ENCODE measurements around the gene SCRG1.

Gene SCRG1

DNA sequence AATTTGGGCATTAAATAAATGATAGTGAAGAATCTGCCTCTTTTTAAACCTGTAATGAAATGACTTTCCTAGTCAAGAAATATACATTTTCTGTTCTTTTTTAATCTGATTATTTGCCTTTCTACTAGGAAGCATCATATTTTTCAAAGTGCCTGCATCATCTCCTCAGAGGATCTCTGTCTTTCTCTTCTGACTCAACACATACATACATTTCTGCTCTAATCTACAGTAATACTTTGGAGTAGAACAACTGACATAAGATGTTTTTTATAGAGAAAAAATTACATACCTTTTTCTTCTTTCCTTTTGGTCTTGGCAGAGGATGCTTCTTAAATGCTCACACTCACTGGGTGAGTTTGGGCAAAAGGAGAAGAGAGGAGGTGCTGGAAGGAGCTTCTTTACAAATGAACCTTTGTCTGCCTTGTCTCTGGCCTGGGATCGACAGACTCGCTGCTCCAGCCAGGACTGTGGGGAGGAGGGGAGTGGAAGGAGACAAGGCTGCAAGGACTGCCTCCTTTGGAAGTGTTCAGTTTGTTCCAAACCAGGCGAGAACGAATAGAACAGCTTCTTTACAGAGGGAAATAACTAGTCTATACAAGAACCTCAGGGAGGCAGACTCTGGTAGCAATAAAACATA lies at the start of gene SCRG1:
Gene SCRG1, minus strand, starts transcription at position 338 of the 637 bp plus-strand sequence. CDS start 7,702 bp downstream, outside the sequence.
- Histone ChIP-seq H3K9ac (ENCODE audit: low read depth, low read length) (no peak within 1 kb of the TSS), H3K9me3 (ENCODE audit: insufficient read depth, low read depth, low read length) (no peaks in the 10 kb centered on the region), H3K27me3 (ENCODE audit: insufficient read depth, low read length) (no peaks in the 10 kb centered on the region), H3K27ac (ENCODE audit: low read length) (no peak within 1 kb of the TSS), H3K4me1 (ENCODE audit: insufficient read depth, low read length) (no peaks in the 10 kb centered on the region), H3K36me3 (ENCODE audit: insufficient read depth, low read depth, low read length) (no peaks in the 10 kb centered on the region), H3K4me3 (ENCODE audit: low read length) (no peak within 1 kb of the TSS)

DNA sequence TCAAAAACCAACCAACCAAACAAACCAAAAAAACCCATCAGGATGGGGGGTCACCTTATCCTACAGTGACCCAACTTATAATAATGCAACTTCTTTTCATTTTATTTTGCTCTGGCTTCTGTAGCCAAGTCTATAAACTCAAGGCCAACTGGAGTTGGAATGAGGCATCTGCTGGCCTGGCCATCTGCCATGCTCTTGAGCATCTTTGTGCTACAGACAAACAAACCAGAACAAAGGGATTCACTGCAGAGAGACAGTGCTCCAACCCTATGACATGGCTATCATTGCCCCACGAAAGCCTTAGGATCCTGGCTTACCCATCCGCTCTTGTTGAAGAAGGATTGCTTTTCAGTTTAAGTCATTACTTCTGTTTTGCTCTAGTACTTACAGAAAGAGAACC lies 49.2 kb upstream of the SCRG1 start:
- H3K27ac ChIP-seq (ENCODE audit: low read length): no peak overlapping the region
- H3K27me3 ChIP-seq (ENCODE audit: insufficient read depth, low read length): no peaks in the 10 kb centered on the region
- no peaks in the 10 kb centered on the region for H3K4me1 ChIP-seq (ENCODE audit: insufficient read depth, low read length)
- H3K36me3 ChIP-seq (ENCODE audit: insufficient read depth, low read depth, low read length): no peaks in the 10 kb centered on the region
- H3K9me3 ChIP-seq (ENCODE audit: insufficient read depth, low read depth, low read length): no peaks in the 10 kb centered on the region
- no peak overlapping the region for H3K9ac ChIP-seq (ENCODE audit: low read depth, low read length)
- no peak overlapping the region for H3K4me3 ChIP-seq (ENCODE audit: low read length)

DNA sequence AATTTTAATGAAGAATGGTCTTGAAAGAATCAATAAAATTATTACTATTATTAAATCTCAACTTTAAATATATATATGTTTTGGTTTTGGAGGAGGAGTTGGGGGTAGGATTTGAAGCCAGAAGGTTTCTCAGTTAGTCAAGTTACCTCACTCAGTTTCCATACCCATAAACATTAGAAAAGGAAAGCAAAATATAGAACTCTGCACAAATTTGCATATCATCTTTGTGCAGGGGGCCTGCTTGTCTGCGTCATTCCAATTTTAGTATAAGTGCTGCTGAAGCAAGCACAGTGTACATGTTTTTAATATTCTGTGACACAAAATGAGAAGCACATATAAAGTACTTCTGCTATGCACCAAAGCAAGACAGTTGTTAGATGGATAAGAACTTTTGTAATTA lies 47.5 kb upstream of the SCRG1 start:
- H3K4me3 ChIP-seq (ENCODE audit: low read length): no peak overlapping the region
- no peak overlapping the region for H3K27ac ChIP-seq (ENCODE audit: low read length)
- no peaks in the 10 kb centered on the region for H3K9me3 ChIP-seq (ENCODE audit: insufficient read depth, low read depth, low read length)
- H3K27me3 ChIP-seq (ENCODE audit: insufficient read depth, low read length): no peaks in the 10 kb centered on the region
- no peaks in the 10 kb centered on the region for H3K36me3 ChIP-seq (ENCODE audit: insufficient read depth, low read depth, low read length)
- H3K9ac ChIP-seq (ENCODE audit: low read depth, low read length): no peak overlapping the region
- no peaks in the 10 kb centered on the region for H3K4me1 ChIP-seq (ENCODE audit: insufficient read depth, low read length)

DNA sequence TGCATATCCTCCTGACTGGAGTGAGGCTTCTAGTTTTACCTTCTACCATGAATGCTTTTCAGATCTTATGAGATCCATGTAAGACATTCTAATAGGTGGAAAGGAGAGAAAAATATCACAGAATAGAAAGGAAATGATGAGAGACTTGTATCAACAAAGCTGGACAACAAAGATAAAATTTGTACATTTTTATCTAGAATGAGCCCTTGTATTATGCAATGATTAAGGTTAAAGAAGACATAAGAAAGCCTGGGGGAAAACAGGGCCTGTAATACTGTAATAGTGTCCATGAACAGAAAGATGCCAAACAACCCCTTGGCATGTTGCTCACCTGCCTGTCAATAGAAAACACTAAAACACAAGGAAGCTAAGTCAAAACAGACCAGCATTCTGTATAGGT lies 44.2 kb upstream of the SCRG1 start:
- Histone ChIP-seq H3K27ac (ENCODE audit: low read length) (no peak overlapping the region), H3K27me3 (ENCODE audit: insufficient read depth, low read length) (no peaks in the 10 kb centered on the region), H3K36me3 (ENCODE audit: insufficient read depth, low read depth, low read length) (no peaks in the 10 kb centered on the region), H3K9me3 (ENCODE audit: insufficient read depth, low read depth, low read length) (no peaks in the 10 kb centered on the region; the same call in 1 of the 2 replicates), H3K4me1 (ENCODE audit: insufficient read depth, low read length) (no peaks in the 10 kb centered on the region), H3K4me3 (ENCODE audit: low read length) (no peak overlapping the region), H3K9ac (ENCODE audit: low read depth, low read length) (no peak overlapping the region)

DNA sequence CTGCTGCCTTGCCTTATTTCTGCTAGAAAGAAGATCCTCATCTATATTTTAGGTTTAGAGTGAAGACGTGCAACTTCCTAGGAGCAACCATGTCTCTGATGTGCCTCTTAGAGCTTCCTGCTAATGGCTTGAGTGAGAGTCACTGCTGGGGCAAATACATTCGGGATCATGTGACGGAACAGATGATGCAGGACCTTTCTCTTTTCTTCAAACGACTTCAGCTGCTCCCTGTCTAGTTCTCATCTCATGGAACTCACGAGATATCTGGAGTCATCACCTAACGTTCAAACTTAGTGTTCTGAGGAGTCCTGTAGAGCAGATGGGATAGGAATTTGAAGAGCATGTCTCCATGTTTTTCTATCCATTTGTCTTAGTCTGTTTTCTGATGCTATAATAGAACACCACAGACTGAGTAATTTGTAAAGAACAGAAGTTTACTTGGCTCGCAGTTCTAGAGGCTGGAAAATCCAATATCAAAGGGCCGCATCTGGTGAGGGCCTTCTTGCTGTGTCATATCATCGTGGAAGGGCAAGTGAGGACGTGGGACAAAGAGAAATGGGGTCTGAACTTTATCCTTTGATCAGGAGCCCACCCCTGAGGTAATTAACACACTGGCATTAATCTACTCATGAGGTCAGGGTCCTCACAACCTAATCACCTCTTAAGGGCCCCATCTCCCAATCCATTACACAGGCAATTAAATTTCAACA lies 43.5 kb upstream of the SCRG1 start:
- no peak overlapping the region for H3K4me3 ChIP-seq (ENCODE audit: low read length)
- no peaks in the 10 kb centered on the region for H3K4me1 ChIP-seq (ENCODE audit: insufficient read depth, low read length)
- no peak overlapping the region for H3K9ac ChIP-seq (ENCODE audit: low read depth, low read length)
- H3K27me3 ChIP-seq (ENCODE audit: insufficient read depth, low read length): no peaks in the 10 kb centered on the region
- no peaks in the 10 kb centered on the region for H3K36me3 ChIP-seq (ENCODE audit: insufficient read depth, low read depth, low read length)
- H3K27ac ChIP-seq (ENCODE audit: low read length): no peak overlapping the region
- H3K9me3 ChIP-seq (ENCODE audit: insufficient read depth, low read depth, low read length): no peaks in the 10 kb centered on the region; the same call in 1 of the 2 replicates

DNA sequence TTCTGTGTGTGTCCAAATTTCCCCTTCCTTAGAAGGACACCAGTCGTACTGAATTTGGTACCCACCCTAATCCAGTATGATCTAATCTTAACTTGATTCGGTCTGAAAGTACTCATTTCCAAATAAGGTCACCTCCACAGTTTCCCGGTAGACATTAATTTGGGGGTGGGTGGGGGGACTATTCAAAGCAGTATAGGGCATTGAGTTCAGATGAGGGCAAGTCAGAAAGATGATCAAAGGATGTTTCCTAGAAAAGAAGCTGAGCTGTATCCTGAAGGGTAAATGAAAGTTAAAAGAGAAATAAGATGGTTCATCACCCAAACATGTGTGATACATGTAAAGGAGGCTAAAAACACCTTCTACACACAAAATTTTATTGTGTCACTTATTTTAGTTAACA lies 42.0 kb upstream of the SCRG1 start:
- Histone ChIP-seq H3K4me1 (ENCODE audit: insufficient read depth, low read length) (no peaks in the 10 kb centered on the region), H3K36me3 (ENCODE audit: insufficient read depth, low read depth, low read length) (no peaks in the 10 kb centered on the region), H3K9me3 (ENCODE audit: insufficient read depth, low read depth, low read length) (no peaks in the 10 kb centered on the region; the same call in 1 of the 2 replicates), H3K27me3 (ENCODE audit: insufficient read depth, low read length) (no peaks in the 10 kb centered on the region), H3K27ac (ENCODE audit: low read length) (no peak overlapping the region), H3K9ac (ENCODE audit: low read depth, low read length) (no peak overlapping the region), H3K4me3 (ENCODE audit: low read length) (no peak overlapping the region)

DNA sequence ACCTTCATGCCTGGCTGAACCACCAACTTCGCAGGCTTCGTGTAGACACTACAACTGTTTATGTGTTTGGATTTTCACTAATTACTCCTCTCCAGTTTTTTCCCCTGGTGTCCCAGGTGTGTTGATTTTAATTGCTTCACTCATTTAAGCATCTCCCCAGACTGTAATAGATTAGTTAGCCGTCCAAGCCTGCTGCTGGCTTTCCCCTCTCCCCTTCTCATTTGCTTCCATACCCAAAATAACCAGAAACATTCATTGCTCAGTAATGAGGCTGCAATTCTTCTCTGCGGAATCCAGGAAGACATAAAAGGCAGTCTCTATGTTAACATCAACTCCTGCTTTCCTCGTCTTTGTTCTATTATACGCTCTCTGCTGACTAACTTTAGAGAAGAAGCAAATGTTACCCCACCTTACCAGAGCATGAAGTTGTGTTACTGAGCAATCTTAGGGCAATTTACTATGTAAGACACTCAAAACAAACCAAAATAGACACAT lies 37.9 kb upstream of the SCRG1 start:
- Histone ChIP-seq H3K9me3 (ENCODE audit: insufficient read depth, low read depth, low read length) (no peaks in the 10 kb centered on the region; the same call in 1 of the 2 replicates), H3K4me1 (ENCODE audit: insufficient read depth, low read length) (peaks cover 4% of the 10 kb centered on the region; the same call in 1 of the 2 replicates), H3K36me3 (ENCODE audit: insufficient read depth, low read depth, low read length) (no peaks in the 10 kb centered on the region), H3K9ac (ENCODE audit: low read depth, low read length) (no peak overlapping the region), H3K4me3 (ENCODE audit: low read length) (no peak overlapping the region), H3K27ac (ENCODE audit: low read length) (no peak overlapping the region), H3K27me3 (ENCODE audit: insufficient read depth, low read length) (no peaks in the 10 kb centered on the region)

DNA sequence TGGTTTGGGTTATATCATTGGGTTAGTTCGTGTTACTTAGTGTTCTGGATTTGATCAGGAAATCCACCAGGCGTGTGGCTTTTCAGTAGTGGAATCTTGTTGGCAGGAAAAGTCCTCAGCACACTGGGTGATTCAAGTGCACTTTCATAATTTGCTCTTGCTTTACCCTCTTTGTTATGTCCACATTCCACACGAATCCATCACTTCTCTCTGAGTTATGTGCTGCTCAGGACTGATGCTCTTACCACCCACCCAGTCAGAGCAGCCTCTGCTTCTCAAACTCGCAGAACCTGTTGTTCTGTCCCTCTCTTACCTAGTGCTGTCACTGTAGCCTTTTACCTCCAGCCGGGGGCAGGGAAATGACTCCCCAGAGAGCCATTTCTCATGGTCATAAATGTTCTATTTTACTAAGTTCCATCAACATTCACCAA lies 37.2 kb upstream of the SCRG1 start:
- Histone ChIP-seq H3K9ac (ENCODE audit: low read depth, low read length) (no peak overlapping the region), H3K27ac (ENCODE audit: low read length) (no peak overlapping the region), H3K27me3 (ENCODE audit: insufficient read depth, low read length) (no peaks in the 10 kb centered on the region), H3K4me3 (ENCODE audit: low read length) (no peak overlapping the region), H3K36me3 (ENCODE audit: insufficient read depth, low read depth, low read length) (no peaks in the 10 kb centered on the region), H3K4me1 (ENCODE audit: insufficient read depth, low read length) (peaks cover 4% of the 10 kb centered on the region; the same call in 1 of the 2 replicates), H3K9me3 (ENCODE audit: insufficient read depth, low read depth, low read length) (no peaks in the 10 kb centered on the region; the same call in 1 of the 2 replicates)

DNA sequence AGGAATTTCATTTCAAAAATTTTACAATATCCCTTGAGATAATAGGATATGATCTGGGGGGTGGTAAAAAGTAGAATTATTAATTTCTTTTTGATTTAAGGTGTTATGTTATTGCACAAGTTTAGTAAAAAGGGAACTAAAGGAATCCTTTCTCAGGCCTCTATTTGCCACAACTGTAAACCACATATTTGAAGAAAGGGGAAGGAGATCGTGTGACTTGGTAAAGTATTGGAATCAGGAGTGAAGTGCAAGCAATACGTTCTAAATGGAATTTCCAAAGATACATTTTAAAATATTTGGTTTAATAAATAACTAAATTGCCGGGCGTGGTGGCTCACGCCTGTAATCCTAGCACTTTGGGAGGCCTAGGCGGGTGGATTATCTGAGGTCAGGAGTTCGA lies 35.3 kb upstream of the SCRG1 start:
- no peak overlapping the region for H3K9ac ChIP-seq (ENCODE audit: low read depth, low read length)
- no peak overlapping the region for H3K27ac ChIP-seq (ENCODE audit: low read length)
- no peaks in the 10 kb centered on the region for H3K27me3 ChIP-seq (ENCODE audit: insufficient read depth, low read length)
- no peak overlapping the region for H3K4me3 ChIP-seq (ENCODE audit: low read length)
- no peaks in the 10 kb centered on the region; the same call in 1 of the 2 replicates for H3K9me3 ChIP-seq (ENCODE audit: insufficient read depth, low read depth, low read length)
- peaks cover 4% of the 10 kb centered on the region; the same call in 1 of the 2 replicates for H3K4me1 ChIP-seq (ENCODE audit: insufficient read depth, low read length)
- no peaks in the 10 kb centered on the region for H3K36me3 ChIP-seq (ENCODE audit: insufficient read depth, low read depth, low read length)

DNA sequence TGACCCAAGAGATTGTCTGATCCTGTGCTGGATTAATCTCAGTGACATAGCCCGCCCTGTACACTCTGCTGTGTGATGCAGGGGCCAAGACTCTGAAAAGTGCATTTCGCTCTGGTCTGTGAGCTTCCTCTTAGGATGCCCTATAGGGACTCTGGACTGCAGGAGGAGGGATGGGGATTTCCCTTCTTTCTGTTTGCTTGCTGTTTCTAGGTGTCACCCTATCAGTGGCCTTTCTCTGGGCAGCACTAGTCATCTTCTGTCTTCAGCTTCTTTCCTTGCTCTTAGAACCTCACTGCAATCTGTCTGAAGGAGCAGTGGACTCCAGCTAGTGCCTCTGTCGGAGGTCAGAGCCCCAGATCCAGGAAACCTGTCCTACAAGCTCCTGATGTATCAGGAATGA lies 34.5 kb upstream of the SCRG1 start:
- Histone ChIP-seq H3K36me3 (ENCODE audit: insufficient read depth, low read depth, low read length) (no peaks in the 10 kb centered on the region), H3K9me3 (ENCODE audit: insufficient read depth, low read depth, low read length) (no peaks in the 10 kb centered on the region), H3K27me3 (ENCODE audit: insufficient read depth, low read length) (no peaks in the 10 kb centered on the region), H3K27ac (ENCODE audit: low read length) (no peak overlapping the region), H3K9ac (ENCODE audit: low read depth, low read length) (no peak overlapping the region), H3K4me1 (ENCODE audit: insufficient read depth, low read length) (peaks cover 4% of the 10 kb centered on the region; the same call in 1 of the 2 replicates), H3K4me3 (ENCODE audit: low read length) (no peak overlapping the region)

DNA sequence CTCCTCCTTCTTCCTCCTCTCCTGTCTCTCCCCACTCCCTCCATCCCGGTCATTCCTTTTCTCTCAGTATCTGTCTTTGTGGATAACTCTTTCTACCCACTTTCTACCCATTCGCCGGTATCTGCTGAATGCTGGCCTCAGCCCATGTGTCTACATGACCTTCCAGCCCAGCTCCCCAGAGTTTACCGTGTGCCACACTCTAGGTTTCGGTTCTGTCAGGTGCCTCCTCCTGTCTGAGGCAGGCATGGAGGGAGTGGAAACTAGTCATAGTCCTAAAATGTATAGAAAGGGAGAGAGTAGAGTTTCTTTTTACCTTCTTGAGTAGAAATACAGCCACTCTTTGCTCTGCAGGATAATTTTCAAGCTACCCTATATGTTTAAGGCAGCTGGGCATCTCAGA lies 33.5 kb upstream of the SCRG1 start:
- Histone ChIP-seq H3K27me3 (ENCODE audit: insufficient read depth, low read length) (no peaks in the 10 kb centered on the region), H3K4me1 (ENCODE audit: insufficient read depth, low read length) (peaks cover 4% of the 10 kb centered on the region; the same call in 1 of the 2 replicates), H3K4me3 (ENCODE audit: low read length) (no peak overlapping the region), H3K36me3 (ENCODE audit: insufficient read depth, low read depth, low read length) (no peaks in the 10 kb centered on the region), H3K27ac (ENCODE audit: low read length) (no peak overlapping the region), H3K9me3 (ENCODE audit: insufficient read depth, low read depth, low read length) (no peaks in the 10 kb centered on the region), H3K9ac (ENCODE audit: low read depth, low read length) (no peak overlapping the region)

DNA sequence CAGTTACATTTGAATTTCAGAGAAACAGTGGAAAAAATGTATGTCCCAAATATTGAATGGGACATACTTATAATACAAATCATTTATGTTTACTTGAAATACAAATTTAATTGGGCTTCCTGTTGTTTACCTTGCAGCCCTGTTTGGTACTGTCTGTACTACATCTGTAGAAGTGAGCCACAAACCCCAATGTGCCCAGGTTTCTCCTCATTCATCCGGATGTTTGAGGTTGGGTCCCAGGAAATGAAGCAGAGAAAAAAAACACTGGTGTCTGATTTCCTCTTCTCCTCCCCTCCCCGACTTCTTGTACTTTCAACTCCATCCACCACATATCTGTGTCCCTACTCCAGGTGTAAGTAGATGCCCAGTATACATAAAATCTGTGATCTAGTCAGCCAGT lies 27.1 kb upstream of the SCRG1 start:
- no peak overlapping the region for H3K27ac ChIP-seq (ENCODE audit: low read length)
- H3K4me1 ChIP-seq (ENCODE audit: insufficient read depth, low read length): no peaks in the 10 kb centered on the region
- no peak overlapping the region for H3K4me3 ChIP-seq (ENCODE audit: low read length)
- no peaks in the 10 kb centered on the region for H3K27me3 ChIP-seq (ENCODE audit: insufficient read depth, low read length)
- no peaks in the 10 kb centered on the region for H3K9me3 ChIP-seq (ENCODE audit: insufficient read depth, low read depth, low read length)
- no peak overlapping the region for H3K9ac ChIP-seq (ENCODE audit: low read depth, low read length)
- no peaks in the 10 kb centered on the region for H3K36me3 ChIP-seq (ENCODE audit: insufficient read depth, low read depth, low read length)

All from iPS-20b (cell line).